Astrocyte of the spinal cord (primary cell): Measurements from ENCODE around the gene EPHA5.

Experiments used
- DNase-seq: peaks from one replicate; pipeline ENCODE4 v3.0.0; 2011; ENCODE audit warnings: low read depth, low spot score
- H3K4me3 ChIP-seq: 2 replicates; pipeline ENCODE4 v1.5.1; 2011; ENCODE audit warnings: low read depth, mild to moderate bottlenecking, low read length, moderate library complexity
- in situ Hi-C: cut with HindIII; loops from 2 replicates; pipeline ENCODE4 v1.10.0; 2017; ENCODE audit warnings: low sequenced_read_pairs
- TF ChIP-seq, protein P1 (sequence below): IDR thresholded peaks from 2 replicates; pipeline ENCODE4 v1.5.1; 2012; ENCODE audit warnings: low read depth, mild to moderate bottlenecking, low read length, inconsistent platforms

EPHA5 gene

DNA sequence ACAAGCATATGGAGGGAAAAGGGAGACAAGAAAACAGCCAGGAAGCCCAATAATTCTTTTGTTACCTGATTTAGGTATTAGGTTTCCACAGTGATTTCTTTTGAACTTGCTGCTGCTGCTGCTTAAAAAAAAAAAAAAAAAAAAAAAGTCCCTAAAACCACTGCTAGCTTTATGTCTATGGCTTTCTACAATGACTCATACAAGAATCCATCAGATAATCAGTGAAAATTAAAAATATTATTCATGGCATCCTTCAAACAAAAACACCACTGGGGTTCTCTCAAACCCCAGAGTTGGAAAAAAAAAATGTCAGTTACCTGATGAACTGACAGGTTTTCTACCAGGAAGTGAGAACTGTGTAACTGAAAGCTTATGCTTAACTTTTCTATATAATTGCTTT, 14.3 kb downstream of the EPHA5 start:
- in situ Hi-C loops, result no loop called here
- DNase-seq, result no peak
- TF ChIP-seq, protein P1, sequence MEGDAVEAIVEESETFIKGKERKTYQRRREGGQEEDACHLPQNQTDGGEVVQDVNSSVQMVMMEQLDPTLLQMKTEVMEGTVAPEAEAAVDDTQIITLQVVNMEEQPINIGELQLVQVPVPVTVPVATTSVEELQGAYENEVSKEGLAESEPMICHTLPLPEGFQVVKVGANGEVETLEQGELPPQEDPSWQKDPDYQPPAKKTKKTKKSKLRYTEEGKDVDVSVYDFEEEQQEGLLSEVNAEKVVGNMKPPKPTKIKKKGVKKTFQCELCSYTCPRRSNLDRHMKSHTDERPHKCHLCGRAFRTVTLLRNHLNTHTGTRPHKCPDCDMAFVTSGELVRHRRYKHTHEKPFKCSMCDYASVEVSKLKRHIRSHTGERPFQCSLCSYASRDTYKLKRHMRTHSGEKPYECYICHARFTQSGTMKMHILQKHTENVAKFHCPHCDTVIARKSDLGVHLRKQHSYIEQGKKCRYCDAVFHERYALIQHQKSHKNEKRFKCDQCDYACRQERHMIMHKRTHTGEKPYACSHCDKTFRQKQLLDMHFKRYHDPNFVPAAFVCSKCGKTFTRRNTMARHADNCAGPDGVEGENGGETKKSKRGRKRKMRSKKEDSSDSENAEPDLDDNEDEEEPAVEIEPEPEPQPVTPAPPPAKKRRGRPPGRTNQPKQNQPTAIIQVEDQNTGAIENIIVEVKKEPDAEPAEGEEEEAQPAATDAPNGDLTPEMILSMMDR, result no peak
- no peak overlapping the region for H3K4me3 ChIP-seq

DNA sequence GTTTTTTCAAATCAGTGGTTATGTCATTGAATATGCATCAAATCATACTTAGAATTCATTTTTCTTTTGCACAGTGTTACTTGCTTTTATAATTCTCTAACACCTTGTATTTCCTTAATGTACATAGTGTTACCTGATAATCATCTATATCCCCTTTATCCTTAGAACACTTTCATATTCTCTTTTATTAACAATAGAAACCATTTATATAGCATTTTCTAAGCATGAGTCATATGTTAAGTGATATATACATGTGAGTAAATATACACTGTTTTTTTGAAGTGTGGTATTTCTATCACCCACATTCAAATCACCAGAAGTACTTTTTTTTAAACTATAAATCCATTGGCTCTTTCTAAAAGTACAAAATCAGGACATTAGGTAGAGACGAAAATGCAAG, 15.3 kb downstream of the EPHA5 start:
- DNase-seq, result no peak
- TF ChIP-seq, protein P1, result no peak
- no peak overlapping the region for H3K4me3 ChIP-seq
- in situ Hi-C loops, result no loop called here

DNA sequence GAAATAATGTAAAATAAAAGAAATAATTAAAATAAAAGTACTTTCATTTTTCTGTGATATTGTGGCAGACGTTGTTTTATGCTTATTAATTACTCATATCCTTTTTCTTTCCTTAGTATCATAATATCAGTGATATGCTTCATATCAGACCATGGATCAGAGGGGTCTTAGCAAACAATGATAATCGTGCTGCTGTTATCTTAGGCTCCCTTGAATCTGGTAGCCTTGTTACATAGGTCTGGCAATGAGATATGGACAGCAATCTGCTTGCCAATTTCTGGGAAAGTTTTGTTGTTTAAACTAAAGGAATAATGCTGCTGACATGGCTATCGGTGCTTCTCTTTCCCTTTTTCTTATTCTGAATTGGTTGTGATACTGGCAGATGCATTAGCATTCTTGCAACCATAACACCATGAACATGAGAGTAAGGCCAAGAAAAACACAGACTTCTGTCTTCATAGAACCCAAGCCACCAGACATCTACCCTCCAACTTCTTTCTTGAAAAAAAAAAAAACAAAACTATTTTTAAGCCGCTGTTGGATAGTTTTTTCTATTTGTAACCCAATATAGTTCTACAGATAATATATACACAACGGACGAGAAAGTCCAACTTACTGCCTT, 16.4 kb downstream of the EPHA5 start:
- TF ChIP-seq, protein P1, result no peak
- in situ Hi-C loops, result no loop called here
- DNase-seq, result peak; percentile 47
- H3K4me3 ChIP-seq, result no peak overlapping the region

DNA sequence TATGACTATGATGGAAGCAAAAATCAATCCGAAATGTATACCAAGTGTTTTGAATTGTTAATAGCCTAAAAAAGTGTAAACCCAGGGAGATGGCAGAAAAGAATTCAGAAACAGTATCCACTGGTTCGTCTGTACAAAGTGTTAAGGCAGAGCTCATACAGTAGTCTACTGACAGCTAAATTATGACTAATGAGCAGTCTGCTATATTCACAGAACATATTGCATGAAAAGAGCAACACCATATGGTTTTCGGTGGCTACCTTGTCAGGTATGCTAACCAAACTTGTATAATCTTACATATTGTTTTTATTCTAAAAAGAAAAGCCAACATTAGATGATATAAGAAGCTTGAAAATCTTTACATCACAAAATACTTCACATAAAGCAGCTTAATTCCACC, 18.5 kb downstream of the EPHA5 start:
- no peak overlapping the region for H3K4me3 ChIP-seq
- DNase-seq, result no peak
- in situ Hi-C loops, result no loop called here
- TF ChIP-seq, protein P1, result no peak

DNA sequence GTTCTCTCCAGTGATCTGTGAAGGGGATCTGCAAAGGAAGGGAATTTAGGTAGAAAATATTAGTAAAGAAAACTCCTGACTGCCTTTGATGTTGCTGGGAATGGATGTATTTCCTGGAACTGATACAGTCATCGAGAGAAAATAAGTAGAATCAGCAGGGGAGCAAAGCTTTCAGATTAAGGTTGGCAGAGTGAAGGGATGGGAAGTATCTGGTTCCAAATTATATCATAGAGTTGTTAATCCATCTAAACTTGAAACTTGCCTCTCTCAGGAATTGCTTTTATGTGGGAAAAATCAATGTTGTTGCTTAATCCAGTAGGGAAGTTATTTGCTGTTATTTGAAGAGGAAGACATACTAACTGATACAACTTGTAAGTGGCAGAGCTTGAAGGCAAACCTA, 19.3 kb downstream of the EPHA5 start:
- in situ Hi-C loops, result no loop called here
- DNase-seq, result peak; percentile 68
- no peak overlapping the region for H3K4me3 ChIP-seq
- TF ChIP-seq, protein P1, result no peak

DNA sequence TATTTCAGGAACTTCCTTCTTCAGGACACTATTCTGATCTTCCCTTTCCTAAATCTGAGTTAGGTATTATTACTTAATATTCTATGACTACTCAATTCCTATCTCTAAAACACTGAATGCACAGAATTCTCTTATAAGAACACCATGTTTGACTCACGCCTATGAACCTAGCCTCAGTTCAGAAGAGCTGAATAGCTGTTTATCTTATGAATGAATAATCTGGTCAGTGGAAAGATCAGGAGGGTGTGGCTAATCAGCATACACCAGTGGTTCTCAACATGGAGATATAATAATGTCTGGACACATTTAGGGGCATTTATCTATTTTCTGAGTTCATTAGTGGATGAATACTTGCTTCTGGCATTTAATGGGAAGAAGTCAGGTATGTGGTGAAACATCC, 24.2 kb downstream of the EPHA5 start:
- TF ChIP-seq, protein P1, result no peak
- DNase-seq, result no peak
- H3K4me3 ChIP-seq, result no peak overlapping the region
- in situ Hi-C loops, result no loop called here
